Stimulated activated CD4-positive, alpha-beta T cell treated with anti-CD3 and anti-CD28 coated beads, Interleukin-12 subunit alpha, Interleukin-12 subunit beta, amount 100 ng/mL, for 24 hours (primary cell): ENCODE data around the gene PCDHGA11.
"Not testable (repeated sequence)": the region's sequence is repeated elsewhere in the genome, so short reads cannot be mapped to it uniquely, and the experiment has no call there.

Source experiments
- DNase-seq, 2 experiments: peaks; one replicate each; pipeline ENCODE4 v3.0.0-alpha.2; 2020; ENCODE audit warnings: low read depth in 2 of 2

PCDHGA11 gene

GRCh38 chr5:141420855-141421488 lies at the start of gene PCDHGA11:
Gene PCDHGA11 (plus strand): TSS chr5:141421051. CDS start chr5:141421228, 177 bp downstream.
- DNase-seq, result peak in 1 of 2 experiments; percentile 50

GRCh38 chr5:141371572-141372475 lies 49.0 kb upstream of the PCDHGA11 start:
- no peak for DNase-seq

GRCh38 chr5:141373673-141374317 lies 47.1 kb upstream of the PCDHGA11 start, which contains the start of gene PCDHGA6:
Gene PCDHGA6 (plus strand): TSS chr5:141373891. CDS start chr5:141374084, 193 bp downstream.
- DNase-seq, result no peak

- no peak for DNase-seq
Measured at GRCh38 chr5:141374627-141375026, 46.2 kb upstream of the PCDHGA11 start.

GRCh38 chr5:141375444-141376155 lies 45.3 kb upstream of the PCDHGA11 start:
- DNase-seq, result not testable (repeated sequence)

GRCh38 chr5:141382469-141383294 lies 38.2 kb upstream of the PCDHGA11 start, which contains the start of gene PCDHGA7:
Gene PCDHGA7 (plus strand): TSS chr5:141382742. CDS start chr5:141382900, 158 bp downstream.
- DNase-seq, result no peak

GRCh38 chr5:141383345-141383744 lies 37.5 kb upstream of the PCDHGA11 start:
- no peak for DNase-seq

- no peak for DNase-seq
Measured at GRCh38 chr5:141384471-141385267, 36.2 kb upstream of the PCDHGA11 start.

- DNase-seq, result not testable (repeated sequence)
Measured at GRCh38 chr5:141387557-141388311, 33.1 kb upstream of the PCDHGA11 start, which contains the start of gene PCDHGB4. Gene PCDHGB4 (plus strand): TSS chr5:141387698. CDS start chr5:141387885, 187 bp downstream.

- DNase-seq, result no peak
Measured at GRCh38 chr5:141388661-141389060, 32.2 kb upstream of the PCDHGA11 start.

- no peak for DNase-seq
Measured at GRCh38 chr5:141389153-141390042, 31.5 kb upstream of the PCDHGA11 start.

GRCh38 chr5:141392429-141393198 lies 28.2 kb upstream of the PCDHGA11 start, which contains the start of gene PCDHGA8:
Gene PCDHGA8 (plus strand): TSS chr5:141392633. CDS start chr5:141392814, 181 bp downstream.
- DNase-seq, result no peak

GRCh38 chr5:141393267-141393666 lies 27.6 kb upstream of the PCDHGA11 start:
- no peak for DNase-seq

GRCh38 chr5:141394401-141395187 lies 26.3 kb upstream of the PCDHGA11 start:
- not testable (repeated sequence) for DNase-seq

- not testable (repeated sequence) for DNase-seq
Measured at GRCh38 chr5:141397756-141398551, 22.9 kb upstream of the PCDHGA11 start, which contains the start of gene PCDHGB5. Gene PCDHGB5 (plus strand): TSS chr5:141397947. CDS start chr5:141398128, 181 bp downstream.
